ENCODE results near the gene KIF18A.
"Not testable (repeated sequence)": the region's sequence is repeated elsewhere in the genome, so short reads cannot be mapped to it uniquely, and the experiment has no call there.

KIF18A gene

DNA sequence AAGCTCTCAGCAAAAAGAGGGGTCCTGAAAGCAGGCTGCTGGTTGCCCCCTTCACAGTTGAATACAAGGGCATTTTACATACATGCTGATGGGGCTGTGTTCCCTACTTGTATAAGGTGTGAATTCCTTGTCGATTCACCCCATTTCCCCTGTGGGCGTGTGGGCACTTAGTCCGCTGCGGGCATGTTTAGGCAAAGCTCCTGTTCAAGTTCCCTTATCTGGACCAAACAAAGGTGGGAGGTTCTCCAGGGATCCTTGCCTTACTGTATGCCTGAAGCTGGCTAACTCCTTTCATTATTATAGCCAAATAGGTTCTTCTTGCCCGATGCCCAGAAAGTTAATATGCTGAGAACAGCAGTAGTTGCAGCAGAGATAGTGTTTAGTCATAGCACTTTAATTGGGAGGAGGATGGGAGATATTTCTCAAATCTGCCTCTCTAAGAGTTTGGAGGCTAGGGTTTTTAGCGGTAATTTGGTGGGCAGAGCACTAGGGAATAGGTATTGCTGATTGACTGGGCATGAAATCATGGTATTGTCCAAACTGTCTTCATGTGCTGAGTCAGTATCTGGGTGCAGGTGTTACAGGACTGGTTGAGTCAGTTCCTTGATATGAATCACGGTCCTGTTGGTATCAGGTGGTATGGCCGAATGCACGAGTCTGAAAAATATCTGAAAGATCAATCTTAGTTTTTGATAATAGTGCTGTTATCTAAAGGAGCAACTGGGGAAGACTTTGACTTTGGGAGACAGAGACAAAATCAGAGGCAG lies 32.9 kb upstream of the KIF18A start:
- in situ Hi-C loops (cut with MboI; ENCODE audit: low pct_unique_long_range_greater_than_20kb, low sequenced_read_pairs, unreplicated experiment) = no loop called here
- TF ChIP-seq, protein P1, sequence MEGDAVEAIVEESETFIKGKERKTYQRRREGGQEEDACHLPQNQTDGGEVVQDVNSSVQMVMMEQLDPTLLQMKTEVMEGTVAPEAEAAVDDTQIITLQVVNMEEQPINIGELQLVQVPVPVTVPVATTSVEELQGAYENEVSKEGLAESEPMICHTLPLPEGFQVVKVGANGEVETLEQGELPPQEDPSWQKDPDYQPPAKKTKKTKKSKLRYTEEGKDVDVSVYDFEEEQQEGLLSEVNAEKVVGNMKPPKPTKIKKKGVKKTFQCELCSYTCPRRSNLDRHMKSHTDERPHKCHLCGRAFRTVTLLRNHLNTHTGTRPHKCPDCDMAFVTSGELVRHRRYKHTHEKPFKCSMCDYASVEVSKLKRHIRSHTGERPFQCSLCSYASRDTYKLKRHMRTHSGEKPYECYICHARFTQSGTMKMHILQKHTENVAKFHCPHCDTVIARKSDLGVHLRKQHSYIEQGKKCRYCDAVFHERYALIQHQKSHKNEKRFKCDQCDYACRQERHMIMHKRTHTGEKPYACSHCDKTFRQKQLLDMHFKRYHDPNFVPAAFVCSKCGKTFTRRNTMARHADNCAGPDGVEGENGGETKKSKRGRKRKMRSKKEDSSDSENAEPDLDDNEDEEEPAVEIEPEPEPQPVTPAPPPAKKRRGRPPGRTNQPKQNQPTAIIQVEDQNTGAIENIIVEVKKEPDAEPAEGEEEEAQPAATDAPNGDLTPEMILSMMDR (IDR thresholded peaks at IDR 0.05; ENCODE audit: extremely low read depth, insufficient read depth, missing control alignments) = no peak
- no peak for DNase-seq (ENCODE audit: low spot score)

DNA sequence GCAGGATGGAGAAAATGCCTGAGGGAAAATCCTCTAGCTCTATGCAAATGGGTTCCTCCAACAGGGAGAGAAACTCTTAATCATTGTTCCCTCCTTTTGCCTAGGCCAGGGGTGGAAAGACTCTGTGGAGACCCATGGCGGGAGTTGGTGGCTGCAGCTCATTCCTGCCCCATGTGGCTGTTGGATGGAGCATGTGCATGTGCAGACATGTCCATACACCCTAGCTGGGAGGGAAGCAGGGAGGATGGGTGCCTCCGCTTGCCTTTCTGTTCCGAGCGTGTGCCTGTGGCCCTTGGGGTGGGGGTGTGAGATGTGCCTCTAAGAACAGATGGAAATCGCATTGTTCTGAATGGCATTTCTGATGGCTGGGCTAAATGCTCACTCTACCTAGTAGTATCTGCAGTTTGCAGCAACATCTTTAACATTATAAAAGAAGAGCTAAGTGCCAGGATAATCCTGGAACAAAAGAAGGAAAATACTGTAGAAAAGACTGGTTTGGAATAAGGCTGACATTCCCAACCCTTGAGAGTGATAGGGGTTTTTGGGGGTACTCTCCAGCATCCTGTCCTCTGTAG lies 32.0 kb upstream of the KIF18A start:
- TF ChIP-seq, protein P1 (IDR thresholded peaks at IDR 0.05; ENCODE audit: extremely low read depth, insufficient read depth, missing control alignments) = no peak
- in situ Hi-C loops (cut with MboI; ENCODE audit: low pct_unique_long_range_greater_than_20kb, low sequenced_read_pairs, unreplicated experiment) = no loop called here
- DNase-seq (ENCODE audit: low spot score) = no peak

DNA sequence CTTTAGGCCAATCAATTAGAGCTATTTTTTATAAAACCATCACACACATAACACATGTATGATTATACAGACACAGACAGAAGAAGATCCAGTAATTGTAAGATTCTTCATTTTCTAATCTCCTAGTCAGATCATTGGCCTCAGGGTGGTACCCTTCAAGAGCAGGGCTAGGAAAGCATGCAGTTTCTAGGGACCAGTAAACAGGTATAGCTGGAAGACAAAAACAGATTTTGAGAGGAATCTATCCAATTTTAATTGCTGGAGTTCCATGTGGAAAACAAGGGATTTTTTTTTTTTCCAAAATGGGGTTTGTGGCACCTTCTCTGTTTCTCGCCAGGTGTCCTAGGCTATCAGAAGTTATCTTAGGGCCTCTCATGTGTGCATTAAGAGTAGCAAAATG lies 29.9 kb upstream of the KIF18A start:
- DNase-seq (ENCODE audit: low spot score) = no peak
- TF ChIP-seq, protein P1 (IDR thresholded peaks at IDR 0.05; ENCODE audit: extremely low read depth, insufficient read depth, missing control alignments) = no peak
- in situ Hi-C loops (cut with MboI; ENCODE audit: low pct_unique_long_range_greater_than_20kb, low sequenced_read_pairs, unreplicated experiment) = no loop called here

DNA sequence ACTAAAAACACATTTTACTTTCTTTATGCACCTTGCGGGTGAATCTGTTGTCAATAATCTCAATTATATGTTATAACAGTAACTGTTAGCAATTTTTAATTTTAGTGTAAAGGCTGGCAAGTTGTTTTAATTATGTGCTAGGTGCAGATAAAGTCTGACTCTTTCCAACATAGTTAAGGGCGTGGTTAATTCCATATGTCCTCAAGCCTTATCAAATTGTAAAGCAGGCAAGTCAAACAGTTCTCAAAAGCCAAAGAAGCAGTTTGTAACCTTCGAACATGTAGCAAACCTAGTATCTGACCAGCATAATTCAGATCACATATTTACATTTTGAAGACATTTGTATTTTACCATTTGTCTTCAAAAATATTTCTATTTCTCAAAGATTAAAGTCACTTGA lies 29.4 kb upstream of the KIF18A start:
- in situ Hi-C loops (cut with MboI; ENCODE audit: low pct_unique_long_range_greater_than_20kb, low sequenced_read_pairs, unreplicated experiment) = no loop called here
- TF ChIP-seq, protein P1 (IDR thresholded peaks at IDR 0.05; ENCODE audit: extremely low read depth, insufficient read depth, missing control alignments) = no peak
- no peak for DNase-seq (ENCODE audit: low spot score)

DNA sequence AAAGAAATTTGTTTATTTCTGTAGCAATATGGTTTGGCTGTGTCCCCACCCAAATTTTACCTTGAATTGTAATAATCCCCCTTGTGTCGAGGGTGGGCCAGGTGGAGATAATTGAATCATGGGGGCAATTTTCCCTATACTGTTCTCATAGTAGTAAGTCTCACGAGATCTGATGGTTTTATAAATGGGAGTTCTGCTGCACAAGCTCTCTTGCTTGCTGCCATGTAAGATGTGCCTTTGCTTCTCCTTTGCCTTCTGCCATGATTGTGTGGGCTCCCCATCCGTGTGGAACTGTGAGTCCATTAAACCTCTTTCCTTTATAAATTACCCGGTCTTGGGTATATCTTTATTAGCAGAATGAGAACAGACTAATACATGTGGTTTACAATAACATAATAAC lies 28.2 kb upstream of the KIF18A start:
- in situ Hi-C loops (cut with MboI; ENCODE audit: low pct_unique_long_range_greater_than_20kb, low sequenced_read_pairs, unreplicated experiment); DNase-seq (ENCODE audit: low spot score): not testable (repeated sequence)

DNA sequence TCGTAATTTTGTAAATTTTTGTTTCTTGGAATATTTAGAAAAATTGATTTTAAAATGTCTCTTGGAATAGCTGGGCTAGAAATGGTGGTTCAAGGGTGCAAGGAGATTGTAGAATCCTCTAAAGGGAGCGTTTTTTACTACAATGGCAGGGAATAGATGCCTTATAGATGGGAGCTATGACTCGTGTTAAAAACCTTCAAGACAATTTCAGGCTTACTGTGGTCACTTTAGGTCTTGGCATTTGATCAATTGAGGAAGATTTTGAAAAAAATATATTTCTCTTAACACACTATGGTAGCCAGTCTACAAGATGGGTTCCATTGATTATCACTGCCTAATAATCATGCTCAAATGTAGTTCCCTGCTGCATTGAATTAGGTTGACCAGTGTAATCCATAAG lies 25.2 kb upstream of the KIF18A start:
- DNase-seq (ENCODE audit: low spot score) = no peak
- TF ChIP-seq, protein P1 (IDR thresholded peaks at IDR 0.05; ENCODE audit: extremely low read depth, insufficient read depth, missing control alignments) = no peak
- in situ Hi-C loops (cut with MboI; ENCODE audit: low pct_unique_long_range_greater_than_20kb, low sequenced_read_pairs, unreplicated experiment) = no loop called here

DNA sequence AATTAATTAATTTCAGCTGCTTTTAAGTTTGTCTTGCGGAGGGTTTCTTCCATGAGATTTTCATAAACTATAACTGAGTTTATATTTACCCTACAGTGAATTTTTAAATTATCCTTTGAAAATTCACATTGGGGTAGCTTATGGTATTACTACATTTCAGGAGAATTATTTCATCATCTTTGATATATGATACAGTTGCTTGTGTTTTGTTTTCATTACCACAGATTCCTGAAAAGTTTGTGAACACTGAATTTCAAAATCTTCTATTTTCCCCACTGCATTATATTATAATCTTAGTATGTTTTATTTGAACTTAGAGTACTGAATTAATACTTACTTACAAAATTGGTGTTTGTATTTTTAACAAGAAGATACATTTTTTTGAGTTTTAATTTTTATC lies 24.6 kb upstream of the KIF18A start:
- TF ChIP-seq, protein P1 (IDR thresholded peaks at IDR 0.05; ENCODE audit: extremely low read depth, insufficient read depth, missing control alignments) = no peak
- DNase-seq (ENCODE audit: low spot score) = no peak
- in situ Hi-C loops (cut with MboI; ENCODE audit: low pct_unique_long_range_greater_than_20kb, low sequenced_read_pairs, unreplicated experiment) = no loop called here

Measured in GM13977 (cell line).